ENCODE measurements around the gene APBA2.

- TF ChIP-seq POLR2A (IDR thresholded peaks at IDR 0.05) (no peak), CTCF (IDR thresholded peaks at IDR 0.05) (no peak), POLR2AphosphoS5 (IDR thresholded peaks at IDR 0.05) (no peak)
Observed at GRCh38 chr15:28982886-28983285, 97.1 kb downstream of the APBA2 start.
